Stimulated activated naive CD8-positive, alpha-beta T cell treated with anti-CD3 and anti-CD28 coated beads, Interleukin-15, amount 100 ng/mL, for 72 hours (primary cell): ENCODE measurements around the gene BIRC6.
"Not testable (repeated sequence)": the region's sequence is repeated elsewhere in the genome, so short reads cannot be mapped to it uniquely, and the experiment has no call there.

ENCODE experiments used
- ATAC-seq: fragments of 150-1000 bp; cut with Tn5 transposase; 2 replicates; pipeline ENCODE4 v1.10.0; 2021; ENCODE audit warnings: mild to moderate bottlenecking, moderate library complexity
- DNase-seq, 2 donors: peaks; one replicate each; pipeline ENCODE4 v3.0.0; 2021 to 2022
- H3K27ac Mint-ChIP-seq, 2 donors: one replicate each; pipeline ENCODE4 v1.8.0; 2022; ENCODE audit warnings: mild to moderate bottlenecking in 2 of 2, mixed read lengths in 2 of 2, moderate library complexity in 2 of 2
- H3K27me3 Mint-ChIP-seq: one replicate; pipeline ENCODE4 v1.8.0; 2022; ENCODE audit warnings: mixed read lengths
- H3K4me1 Mint-ChIP-seq: one replicate; pipeline ENCODE4 v1.8.0; 2022; ENCODE audit warnings: mild to moderate bottlenecking, mixed read lengths
- H3K4me3 Mint-ChIP-seq, 2 donors: one replicate each; pipeline ENCODE4 v1.8.0; 2022; ENCODE audit warnings: mild to moderate bottlenecking in 2 of 2, mixed read lengths in 2 of 2, moderate library complexity in 1 of 2
- H3K9me3 Mint-ChIP-seq, 2 donors: one replicate each; pipeline ENCODE4 v1.8.0; 2022; ENCODE audit warnings: mixed read lengths in 2 of 2

The BIRC6 gene

GRCh38 chr2:32363597-32363996, 6.8 kb downstream of the BIRC6 start:
- no peaks in the 10 kb centered on the region for H3K27me3 Mint-ChIP-seq
- peak overlapping the region in 1 of 2 donors; percentile 19 for H3K27ac Mint-ChIP-seq
- H3K9me3 Mint-ChIP-seq, result no peaks in the 10 kb centered on the region
- H3K4me1 Mint-ChIP-seq, result peaks cover 74% of the 10 kb centered on the region
- no peak overlapping the region for H3K4me3 Mint-ChIP-seq
- no peak for ATAC-seq
- DNase-seq, result no peak

DNA sequence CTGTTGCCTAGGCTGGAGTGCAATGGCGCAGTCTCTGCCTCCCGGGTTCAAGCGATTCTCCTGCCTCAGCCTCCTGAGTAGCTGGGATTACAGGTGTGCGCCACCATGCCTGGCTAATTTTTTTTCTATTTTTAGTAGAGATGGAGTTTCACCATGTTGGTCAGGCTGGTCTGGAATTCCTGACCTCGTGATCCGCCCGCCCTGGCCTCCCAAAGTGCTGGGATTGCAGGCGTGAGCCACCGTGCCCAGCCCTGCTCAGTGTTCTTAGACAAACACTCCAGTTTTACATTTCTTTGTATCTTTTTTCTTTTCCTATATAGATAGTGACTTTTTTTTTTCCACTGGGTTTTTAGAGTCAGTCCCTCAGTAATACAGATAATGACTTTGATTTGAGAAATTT, 7.5 kb downstream of the BIRC6 start:
- peak overlapping the region in 1 of 2 donors; percentile 67 for H3K27ac Mint-ChIP-seq
- H3K4me3 Mint-ChIP-seq, H3K27me3 Mint-ChIP-seq, ATAC-seq, DNase-seq, H3K9me3 Mint-ChIP-seq: not testable (repeated sequence)
- H3K4me1 Mint-ChIP-seq, result peaks cover 74% of the 10 kb centered on the region

GRCh38 chr2:32365679-32366078, 8.9 kb downstream of the BIRC6 start:
- peaks cover 61% of the 10 kb centered on the region for H3K4me1 Mint-ChIP-seq
- H3K27ac Mint-ChIP-seq, result not testable (repeated sequence)

DNA sequence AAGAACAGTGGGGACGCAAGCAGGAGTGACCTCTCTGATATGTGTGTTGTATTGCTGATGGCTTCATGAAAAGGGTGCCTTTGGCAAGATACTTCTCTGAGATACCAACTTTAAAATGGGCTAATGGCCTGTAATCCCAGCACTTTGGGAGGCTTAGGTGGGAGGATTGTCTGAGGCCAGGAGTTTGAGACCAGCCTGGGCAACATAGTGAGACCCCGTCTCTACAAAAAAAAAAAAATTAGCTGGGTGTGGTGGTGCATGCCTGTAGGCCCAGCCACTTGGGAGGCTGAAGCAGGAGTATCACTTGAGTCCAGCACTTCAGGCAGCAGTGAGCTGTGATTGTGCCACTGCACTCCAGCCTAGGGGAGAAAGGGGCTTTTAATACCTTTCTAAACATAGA, 9.8 kb downstream of the BIRC6 start:
- H3K27me3 Mint-ChIP-seq, result no peaks in the 10 kb centered on the region
- H3K4me3 Mint-ChIP-seq, result no peak overlapping the region
- no peak overlapping the region for H3K27ac Mint-ChIP-seq
- ATAC-seq (no peak), DNase-seq (no peak)
- H3K9me3 Mint-ChIP-seq, result no peaks in the 10 kb centered on the region
- H3K4me1 Mint-ChIP-seq, result peaks cover 57% of the 10 kb centered on the region

More at GRCh38 chr2:32365679-32366078, 8.9 kb downstream of the BIRC6 start:
- H3K9me3 Mint-ChIP-seq, H3K27me3 Mint-ChIP-seq, ATAC-seq, DNase-seq, H3K4me3 Mint-ChIP-seq: not testable (repeated sequence)

DNA sequence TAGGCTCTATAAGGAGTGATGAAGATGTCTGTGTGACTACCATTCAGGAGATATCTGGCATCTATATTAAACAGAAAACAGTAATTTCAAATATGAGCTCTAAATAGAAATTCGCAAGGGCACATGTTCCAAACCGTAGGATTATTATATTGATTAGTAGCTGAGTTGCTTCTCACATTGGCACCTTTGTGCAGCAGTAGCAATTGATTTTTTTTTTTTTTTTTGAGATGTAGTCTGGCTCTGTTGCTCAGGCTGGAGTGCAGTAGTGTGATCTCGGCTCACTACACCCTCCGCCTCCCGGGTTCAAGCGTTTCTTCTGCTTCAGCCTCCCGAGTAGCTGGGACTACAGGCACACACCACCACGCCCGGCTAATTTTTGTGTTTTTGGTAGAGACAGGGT, 12.4 kb downstream of the BIRC6 start:
- Mint-ChIP-seq H3K9me3 (no peaks in the 10 kb centered on the region), H3K4me1 (peaks cover 49% of the 10 kb centered on the region), H3K27ac (no peak overlapping the region), H3K4me3 (no peak overlapping the region), H3K27me3 (no peaks in the 10 kb centered on the region)
- ATAC-seq (no peak), DNase-seq (no peak)

GRCh38 chr2:32370942-32371341, 14.1 kb downstream of the BIRC6 start:
- not testable (repeated sequence) for H3K4me3 Mint-ChIP-seq, H3K9me3 Mint-ChIP-seq, ATAC-seq, H3K27me3 Mint-ChIP-seq, H3K27ac Mint-ChIP-seq, DNase-seq
- H3K4me1 Mint-ChIP-seq, result peaks cover 55% of the 10 kb centered on the region

- Mint-ChIP-seq H3K9me3 (no peaks in the 10 kb centered on the region), H3K4me1 (peaks cover 47% of the 10 kb centered on the region), H3K27ac (no peak overlapping the region), H3K27me3 (no peaks in the 10 kb centered on the region), H3K4me3 (no peak overlapping the region)
- DNase-seq, result no peak
- no peak for ATAC-seq
Measured at GRCh38 chr2:32372519-32373182, 15.8 kb downstream of the BIRC6 start.

DNA sequence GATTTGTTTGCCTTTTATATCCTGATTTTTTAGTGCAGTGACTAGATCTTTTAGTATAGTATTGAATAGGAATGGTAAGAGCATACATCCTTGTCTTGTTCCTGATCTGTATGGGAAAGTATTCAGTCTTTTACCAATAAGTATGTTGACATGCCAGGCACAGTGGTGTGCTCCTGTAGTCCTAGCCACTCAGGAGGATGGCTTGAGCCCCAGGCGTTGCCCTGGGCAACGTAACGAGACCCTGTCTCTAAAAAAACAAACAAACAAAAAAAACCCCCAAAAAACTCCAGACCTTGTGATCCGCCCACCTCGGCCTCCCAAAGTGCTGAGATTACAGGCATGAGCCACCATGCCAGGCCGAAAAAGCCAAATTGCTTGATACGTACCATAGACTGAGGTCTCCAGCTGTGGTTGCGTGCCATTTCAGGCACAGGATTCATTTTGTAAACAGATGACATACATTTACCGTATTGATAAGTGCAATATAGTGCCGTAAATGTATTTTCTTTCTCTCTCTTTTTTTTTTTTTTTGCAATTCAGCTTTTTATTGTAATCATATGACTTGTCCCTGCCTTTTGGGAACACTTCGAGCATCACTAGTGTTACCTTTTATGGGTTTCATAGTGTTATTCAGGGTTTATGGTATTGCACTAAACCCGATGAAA, 18.5 kb downstream of the BIRC6 start:
- no peak overlapping the region for H3K4me3 Mint-ChIP-seq
- no peak for ATAC-seq

GRCh38 chr2:32376756-32377155, 19.9 kb downstream of the BIRC6 start:
- peaks cover 39% of the 10 kb centered on the region for H3K4me1 Mint-ChIP-seq
- no peak overlapping the region for H3K27ac Mint-ChIP-seq
- no peaks in the 10 kb centered on the region for H3K27me3 Mint-ChIP-seq
- no peak overlapping the region for H3K4me3 Mint-ChIP-seq
- no peaks in the 10 kb centered on the region for H3K9me3 Mint-ChIP-seq
- ATAC-seq, result no peak
- DNase-seq, result no peak

More for the DNA sequence above, 18.5 kb downstream of the BIRC6 start:
- H3K27me3 Mint-ChIP-seq, result no peaks in the 10 kb centered on the region
- no peak overlapping the region for H3K27ac Mint-ChIP-seq
- H3K9me3 Mint-ChIP-seq, result no peaks in the 10 kb centered on the region
- DNase-seq, result no peak
- peaks cover 39% of the 10 kb centered on the region for H3K4me1 Mint-ChIP-seq

GRCh38 chr2:32377928-32378327, 21.1 kb downstream of the BIRC6 start:
- Mint-ChIP-seq H3K27ac (no peak overlapping the region), H3K27me3 (no peaks in the 10 kb centered on the region), H3K4me3 (no peak overlapping the region), H3K9me3 (no peaks in the 10 kb centered on the region), H3K4me1 (peaks cover 33% of the 10 kb centered on the region)
- DNase-seq, result no peak
- ATAC-seq, result no peak

DNA sequence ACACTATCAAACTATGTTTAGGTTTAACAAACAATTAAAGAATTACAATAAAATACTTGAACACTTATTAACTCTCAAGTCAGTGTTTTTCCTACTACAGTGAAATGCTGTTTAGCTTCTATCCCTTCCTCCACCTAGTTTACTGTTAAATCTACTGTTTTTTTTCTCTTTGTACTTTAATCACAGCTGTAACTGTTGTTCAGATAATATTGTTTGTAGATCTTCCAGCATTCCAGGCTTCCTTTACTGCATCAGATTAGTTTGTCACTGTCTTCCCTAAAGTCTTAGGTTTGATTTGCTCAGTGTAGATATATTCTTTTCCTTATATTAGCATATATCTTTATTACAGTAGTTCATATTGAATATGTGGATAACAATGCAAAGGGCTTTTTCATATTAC, 22.5 kb downstream of the BIRC6 start:
- Mint-ChIP-seq H3K27ac (peak overlapping the region in 1 of 2 donors; percentile 34), H3K4me1 (peaks cover 28% of the 10 kb centered on the region), H3K4me3 (no peak overlapping the region), H3K9me3 (no peaks in the 10 kb centered on the region), H3K27me3 (no peaks in the 10 kb centered on the region)
- DNase-seq, result no peak
- ATAC-seq, result no peak

DNA sequence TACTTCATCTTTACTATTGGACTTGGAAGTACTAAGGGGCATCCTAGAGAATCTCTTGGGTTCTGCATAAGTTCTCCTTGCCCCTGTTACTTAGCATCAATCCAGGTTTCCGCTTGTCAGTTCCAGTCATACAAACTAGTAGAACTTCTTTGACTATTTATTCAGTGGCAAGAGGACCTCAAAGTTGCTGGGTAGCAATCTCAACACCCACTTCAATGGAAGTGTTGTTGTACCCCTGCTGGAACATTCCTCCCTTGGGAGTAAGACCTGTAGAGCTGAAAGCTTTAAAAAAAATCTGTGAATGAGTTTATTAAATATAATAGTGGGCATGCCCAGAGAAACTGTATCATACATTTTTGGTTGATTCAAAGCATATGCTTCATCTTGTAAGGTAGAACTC, 27.0 kb downstream of the BIRC6 start:
- no peak for ATAC-seq
- no peaks in the 10 kb centered on the region for H3K9me3 Mint-ChIP-seq
- H3K27me3 Mint-ChIP-seq, result no peaks in the 10 kb centered on the region
- H3K4me3 Mint-ChIP-seq, result no peak overlapping the region
- DNase-seq, result no peak
- peak overlapping the region in 1 of 2 donors; percentile 34 for H3K27ac Mint-ChIP-seq
- peaks cover 6% of the 10 kb centered on the region for H3K4me1 Mint-ChIP-seq

GRCh38 chr2:32384529-32384928, 27.7 kb downstream of the BIRC6 start:
- no peaks in the 10 kb centered on the region for H3K27me3 Mint-ChIP-seq
- ATAC-seq (no peak), DNase-seq (no peak)
- H3K27ac Mint-ChIP-seq, result no peak overlapping the region
- no peak overlapping the region for H3K4me3 Mint-ChIP-seq
- no peaks in the 10 kb centered on the region for H3K9me3 Mint-ChIP-seq
- H3K4me1 Mint-ChIP-seq, result peaks cover 6% of the 10 kb centered on the region

GRCh38 chr2:32386739-32387138, 29.9 kb downstream of the BIRC6 start:
- DNase-seq (no peak), ATAC-seq (no peak)
- Mint-ChIP-seq H3K4me1 (peaks cover 6% of the 10 kb centered on the region), H3K27ac (no peak overlapping the region), H3K4me3 (no peak overlapping the region), H3K9me3 (no peaks in the 10 kb centered on the region), H3K27me3 (no peaks in the 10 kb centered on the region)

DNA sequence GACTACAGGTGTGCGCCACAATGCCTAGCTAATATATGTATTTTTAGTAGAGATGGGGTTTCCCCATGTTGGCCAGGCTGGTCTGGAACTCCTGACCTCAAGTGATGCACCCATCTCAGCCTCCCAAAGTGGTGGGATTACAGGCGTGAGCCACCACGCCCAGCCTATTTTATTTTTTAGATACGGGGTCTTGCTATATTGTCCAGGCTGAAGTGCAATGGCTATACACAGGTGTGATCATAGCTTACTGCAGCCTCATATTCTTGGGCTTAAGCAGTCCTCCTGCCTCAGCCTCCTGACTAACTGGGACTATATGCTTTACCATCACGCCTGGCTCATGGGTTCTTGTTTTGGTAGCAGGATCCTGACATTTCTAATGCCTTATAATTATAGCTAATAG, 42.4 kb downstream of the BIRC6 start:
- peaks cover 7% of the 10 kb centered on the region for H3K4me1 Mint-ChIP-seq
- DNase-seq, result no peak
- no peak overlapping the region for H3K27ac Mint-ChIP-seq
- ATAC-seq, result no peak
- no peak overlapping the region for H3K4me3 Mint-ChIP-seq
- no peaks in the 10 kb centered on the region for H3K9me3 Mint-ChIP-seq
- H3K27me3 Mint-ChIP-seq, result no peaks in the 10 kb centered on the region

- DNase-seq (no peak), ATAC-seq (no peak)
- Mint-ChIP-seq H3K9me3 (no peaks in the 10 kb centered on the region), H3K4me1 (peaks cover 7% of the 10 kb centered on the region), H3K27me3 (no peaks in the 10 kb centered on the region), H3K27ac (peak overlapping the region; percentile 35 to 38), H3K4me3 (no peak overlapping the region)
Measured at GRCh38 chr2:32402091-32402490, 45.3 kb downstream of the BIRC6 start.

GRCh38 chr2:32403782-32404181, 47.0 kb downstream of the BIRC6 start:
- no peak overlapping the region for H3K4me3 Mint-ChIP-seq
- no peak overlapping the region for H3K27ac Mint-ChIP-seq
- H3K27me3 Mint-ChIP-seq, result no peaks in the 10 kb centered on the region
- no peaks in the 10 kb centered on the region for H3K9me3 Mint-ChIP-seq
- no peak for DNase-seq
- H3K4me1 Mint-ChIP-seq, result peaks cover 7% of the 10 kb centered on the region
- no peak for ATAC-seq
